Osteocyte (in vitro differentiated cells): ENCODE measurements around the gene NKG7. TPM values are rescaled to one million over a fixed set of nuclear protein-coding genes. Genes with fewer than 3 reads are reported as not detected.

Experiments
- DNase-seq: peaks from one replicate; pipeline ENCODE4 v3.0.0; 2021; ENCODE audit warnings: mixed read lengths; ENCODE audit not compliant: unreplicated experiment; ENCODE audit errors: extremely low spot score
- H3K27ac Mint-ChIP-seq: one replicate; pipeline ENCODE4 v1.8.0; 2021; ENCODE audit warnings: mild to moderate bottlenecking, mixed read lengths; ENCODE audit not compliant: unreplicated experiment
- H3K27me3 Mint-ChIP-seq: one replicate; pipeline ENCODE4 v1.8.0; 2021; ENCODE audit warnings: mixed read lengths; ENCODE audit not compliant: unreplicated experiment
- H3K36me3 Mint-ChIP-seq: one replicate; pipeline ENCODE4 v1.8.0; 2021; ENCODE audit warnings: mixed read lengths; ENCODE audit not compliant: unreplicated experiment
- H3K4me1 Mint-ChIP-seq: one replicate; pipeline ENCODE4 v1.8.0; 2021; ENCODE audit warnings: mixed read lengths; ENCODE audit not compliant: unreplicated experiment
- H3K4me3 Mint-ChIP-seq: one replicate; pipeline ENCODE4 v1.8.0; 2021; ENCODE audit warnings: mild to moderate bottlenecking, moderate library complexity, mixed read lengths; ENCODE audit not compliant: unreplicated experiment
- H3K9me3 Mint-ChIP-seq: one replicate; pipeline ENCODE4 v1.8.0; 2021; ENCODE audit warnings: mixed read lengths; ENCODE audit not compliant: unreplicated experiment
- CTCF ChIP-seq: fragments of 200-600 bp; sonication (generic); IDR thresholded peaks from 2 replicates; pipeline ENCODE4 v1.5.0; 2021; ENCODE audit warnings: antibody characterized with exemption, mild to moderate bottlenecking, moderate library complexity
- total RNA-seq: library from RNA; stranded (reverse); gene quantifications from 2 replicates; pipeline ENCODE4 v1.2.1, GENCODE V29; 2021

Gene NKG7
- total RNA-seq, 1 donor from 2014 or later, result not detected

GRCh38 chr19:51387924-51388389, 15.5 kb upstream of the NKG7 start, which contains the start of gene LIM2:
LIM2 (minus strand) TSS chr19:51387974; CDS start chr19:51387443, 531 bp downstream.
- H3K9me3 Mint-ChIP-seq, result no peaks in the 10 kb centered on the region
- no peaks in the 10 kb centered on the region for H3K4me1 Mint-ChIP-seq
- H3K36me3 Mint-ChIP-seq, result no peaks in the 10 kb centered on the region
- no peak for DNase-seq
- H3K27ac Mint-ChIP-seq, result no peak within 1 kb of the TSS
- no peak within 1 kb of the TSS for H3K4me3 Mint-ChIP-seq
- no peak for TF ChIP-seq CTCF
- no peaks in the 10 kb centered on the region for H3K27me3 Mint-ChIP-seq

- TF ChIP-seq CTCF, result no peak
- H3K27ac Mint-ChIP-seq, result no peak overlapping the region
- H3K27me3 Mint-ChIP-seq, result no peaks in the 10 kb centered on the region
- no peaks in the 10 kb centered on the region for H3K36me3 Mint-ChIP-seq
- H3K4me1 Mint-ChIP-seq, result no peaks in the 10 kb centered on the region
- H3K4me3 Mint-ChIP-seq, result no peak overlapping the region
- H3K9me3 Mint-ChIP-seq, result no peaks in the 10 kb centered on the region
- no peak for DNase-seq
Observed at GRCh38 chr19:51386882-51387520, 14.5 kb upstream of the NKG7 start.

- no peak for DNase-seq
- Mint-ChIP-seq H3K4me3 (no peak overlapping the region), H3K27ac (no peak overlapping the region), H3K36me3 (no peaks in the 10 kb centered on the region), H3K4me1 (no peaks in the 10 kb centered on the region), H3K9me3 (no peaks in the 10 kb centered on the region), H3K27me3 (no peaks in the 10 kb centered on the region)
- TF ChIP-seq CTCF, result no peak
Observed at GRCh38 chr19:51382004-51382403, 9.6 kb upstream of the NKG7 start.

GRCh38 chr19:51380379-51380778, 7.9 kb upstream of the NKG7 start:
- no peak for TF ChIP-seq CTCF
- Mint-ChIP-seq H3K4me3 (no peak overlapping the region), H3K36me3 (no peaks in the 10 kb centered on the region), H3K4me1 (no peaks in the 10 kb centered on the region), H3K27me3 (no peaks in the 10 kb centered on the region), H3K9me3 (no peaks in the 10 kb centered on the region), H3K27ac (no peak overlapping the region)
- DNase-seq, result no peak

- no peaks in the 10 kb centered on the region for H3K9me3 Mint-ChIP-seq
- no peak for DNase-seq
- no peaks in the 10 kb centered on the region for H3K4me1 Mint-ChIP-seq
- no peaks in the 10 kb centered on the region for H3K27me3 Mint-ChIP-seq
- no peak overlapping the region for H3K27ac Mint-ChIP-seq
- no peak for TF ChIP-seq CTCF
- no peak overlapping the region for H3K4me3 Mint-ChIP-seq
- H3K36me3 Mint-ChIP-seq, result no peaks in the 10 kb centered on the region
Observed at GRCh38 chr19:51377422-51377821, 5.0 kb upstream of the NKG7 start.
